GM19468 (cell line): ENCODE results near the gene MIEN1.
"Not testable (repeated sequence)": the region's sequence is repeated elsewhere in the genome, so short reads cannot be mapped to it uniquely, and the experiment has no call there.

Experiments
- ATAC-seq: cut with Tn5 transposase; IDR thresholded peaks from one replicate; pipeline ENCODE4 v1.9.1; 2021; ENCODE audit warnings: mild to moderate bottlenecking, moderate library complexity, moderate number of reproducible peaks; ENCODE audit not compliant: unreplicated experiment; ENCODE audit errors: extremely low read depth

Gene MIEN1

DNA sequence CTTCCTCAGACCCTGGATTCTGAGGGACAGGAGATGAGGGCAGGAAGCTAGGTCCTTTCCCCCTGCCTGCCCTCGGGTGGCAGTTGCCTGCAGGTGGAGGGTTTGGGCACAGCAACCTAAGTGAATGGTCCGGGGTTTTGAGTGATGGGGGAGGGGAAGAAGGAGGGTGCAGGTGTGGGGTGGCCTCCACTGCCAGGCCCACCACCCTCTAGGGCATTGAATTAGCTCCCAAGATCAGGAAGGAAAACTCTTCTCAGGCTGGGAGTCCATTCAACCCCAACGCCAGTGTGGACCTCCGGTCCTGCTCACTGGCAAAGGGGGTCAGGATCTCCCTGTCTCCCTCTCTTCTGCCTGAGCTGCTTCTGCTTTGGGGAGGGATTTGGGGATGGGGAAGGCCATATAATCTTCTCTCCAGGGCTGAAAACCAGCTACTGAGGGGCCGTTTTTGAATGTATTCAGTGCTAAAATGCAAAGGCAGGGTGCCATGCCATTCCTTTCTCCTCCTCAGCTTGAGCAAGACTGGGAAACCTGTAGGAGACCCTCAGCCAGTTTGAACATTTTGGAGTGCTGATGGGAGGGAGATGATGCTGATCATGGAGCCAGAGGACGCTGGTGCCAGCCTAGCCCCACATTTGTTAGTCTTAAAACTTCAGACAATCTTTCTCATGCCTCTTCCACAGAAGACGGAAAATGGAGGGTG lies 26.2 kb upstream of the MIEN1 start:
- ATAC-seq = no peak

DNA sequence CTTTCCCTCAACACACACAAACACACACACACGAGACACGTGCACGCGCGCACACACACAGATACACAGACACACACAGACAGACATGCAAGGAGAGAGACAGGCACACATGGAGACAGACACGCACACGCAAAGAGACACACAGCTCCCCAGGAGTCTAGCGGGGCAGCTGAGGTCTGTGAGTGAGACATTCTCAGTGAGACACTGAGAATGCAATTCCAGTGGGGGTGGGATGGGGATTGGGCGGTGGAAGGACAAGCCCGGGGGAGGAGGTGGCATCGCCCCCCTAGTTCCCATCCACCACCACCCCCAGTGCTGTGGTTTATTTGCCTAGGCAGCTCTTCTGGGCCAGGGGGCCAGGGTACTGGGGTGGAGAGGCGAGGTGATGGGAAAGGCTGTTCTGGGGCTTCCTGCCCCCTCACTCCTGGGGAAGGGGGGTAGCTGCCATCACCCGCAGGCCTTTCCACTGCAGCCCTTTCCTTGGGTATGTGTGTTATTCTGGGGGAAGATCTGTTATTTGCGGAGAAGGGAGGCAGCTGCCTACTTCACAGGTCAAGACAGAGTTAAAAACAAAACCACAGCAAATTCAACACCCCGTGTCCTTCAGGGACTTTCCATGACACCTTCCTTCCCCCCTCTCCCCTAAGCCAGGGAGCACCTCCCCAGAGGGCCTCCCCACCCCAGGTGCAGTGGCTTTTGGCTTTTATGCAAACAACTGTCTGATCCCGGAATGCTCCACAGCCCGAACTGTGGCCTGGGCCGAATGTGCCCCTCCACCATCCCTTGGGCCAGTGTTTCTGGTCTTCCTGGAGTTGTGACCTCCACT lies 25.4 kb upstream of the MIEN1 start:
- ATAC-seq = no peak

DNA sequence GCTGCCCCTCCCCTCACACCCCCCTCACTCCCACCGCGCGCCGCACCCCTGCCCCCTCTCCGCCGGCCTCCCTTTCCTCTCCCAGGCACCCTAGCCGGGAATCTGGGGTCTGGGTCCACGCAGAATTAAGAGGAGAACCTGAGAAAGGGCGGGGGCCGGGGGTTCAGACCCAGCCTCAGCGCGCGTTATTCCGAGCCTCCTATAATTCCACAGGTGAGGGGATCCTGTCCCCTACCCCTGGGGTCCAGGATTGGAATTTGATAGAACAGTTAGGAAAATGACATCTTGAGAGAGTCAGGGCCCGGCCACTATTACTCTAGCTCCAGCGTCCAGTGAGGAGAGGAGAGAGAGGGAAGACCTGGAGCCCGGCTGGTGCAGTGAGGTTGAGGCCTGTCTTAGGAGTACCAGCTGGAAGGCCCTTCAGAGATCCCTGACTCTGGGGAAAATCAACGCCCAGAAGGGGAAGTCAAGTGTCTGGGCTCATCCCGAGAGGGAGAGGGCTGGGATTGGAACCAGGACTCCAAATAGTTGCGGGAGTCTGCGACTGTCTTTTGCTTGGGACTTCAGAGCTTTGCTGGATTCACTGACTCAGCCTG lies 24.7 kb upstream of the MIEN1 start:
- no peak for ATAC-seq

DNA sequence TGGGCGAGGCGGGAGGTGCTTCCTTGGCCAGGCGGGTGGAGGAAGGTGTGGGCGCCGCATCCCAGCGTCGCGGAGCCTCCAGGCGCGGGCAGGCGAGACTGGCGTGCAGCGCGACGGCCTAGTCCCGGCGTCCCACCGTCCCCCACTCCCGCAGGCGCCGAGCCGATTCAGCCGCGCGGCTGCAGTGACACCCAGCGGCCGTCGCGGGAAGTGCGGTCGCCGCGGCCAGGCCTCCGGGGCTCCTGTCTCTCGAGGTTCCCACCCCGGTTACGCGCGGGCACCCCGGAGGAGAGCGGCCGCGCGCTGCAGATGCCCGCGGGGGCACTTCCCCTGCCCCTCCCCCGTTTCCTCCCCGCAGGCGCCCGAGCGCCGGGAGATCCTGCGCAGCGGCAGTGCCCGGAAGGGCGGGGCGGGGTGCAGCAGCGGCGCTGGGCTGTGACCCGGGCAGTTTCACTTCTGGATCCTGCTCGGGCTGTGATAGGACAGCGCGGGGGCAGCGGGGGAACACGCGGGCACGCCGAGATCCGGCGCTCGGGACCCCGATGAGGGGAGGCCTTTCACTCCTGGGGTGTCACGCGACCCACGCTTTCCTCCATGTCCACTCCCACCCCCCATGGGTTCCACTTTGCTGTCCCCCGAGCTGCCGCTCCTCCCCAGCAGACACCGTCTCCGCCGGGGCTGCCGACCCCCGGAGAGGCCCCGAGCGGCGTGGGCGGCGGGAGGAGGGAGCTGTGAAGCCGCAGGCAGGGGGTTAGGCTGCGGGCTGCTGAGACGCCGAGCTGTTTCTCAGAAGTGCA lies 24.0 kb upstream of the MIEN1 start:
- ATAC-seq = peak; percentile 69

DNA sequence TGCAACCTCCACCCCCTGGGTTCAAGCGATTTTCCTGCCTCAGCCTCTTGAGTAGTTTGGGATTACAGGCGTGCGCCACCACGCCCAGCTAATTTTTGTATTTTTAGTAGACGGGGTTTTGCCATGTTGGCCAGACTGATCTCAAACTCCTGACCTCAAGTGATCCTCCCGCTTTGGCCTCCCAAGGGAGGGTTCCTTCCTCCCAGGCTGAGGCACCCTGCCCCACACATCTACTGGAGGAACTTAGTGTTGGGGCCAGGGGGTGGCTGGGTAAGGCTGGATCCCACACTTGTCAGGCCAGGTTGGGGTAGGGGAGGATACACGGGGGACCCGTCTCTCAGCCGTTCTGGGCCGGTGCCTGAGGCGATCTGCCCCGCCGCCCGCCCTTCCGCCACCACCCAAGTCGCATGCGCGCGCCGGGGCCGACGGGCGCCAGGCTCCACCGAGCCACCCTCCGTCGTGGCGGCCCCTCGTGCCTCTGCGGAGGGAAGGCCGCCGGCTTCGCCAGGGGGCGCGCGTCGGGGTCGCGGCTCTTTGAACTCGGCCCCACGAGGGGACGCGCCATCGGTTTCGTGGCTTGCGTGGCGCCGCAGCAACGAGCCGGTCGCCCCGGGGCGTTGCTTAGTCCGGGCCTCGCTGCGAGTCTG lies 23.3 kb upstream of the MIEN1 start:
- ATAC-seq = peak; percentile 11

DNA sequence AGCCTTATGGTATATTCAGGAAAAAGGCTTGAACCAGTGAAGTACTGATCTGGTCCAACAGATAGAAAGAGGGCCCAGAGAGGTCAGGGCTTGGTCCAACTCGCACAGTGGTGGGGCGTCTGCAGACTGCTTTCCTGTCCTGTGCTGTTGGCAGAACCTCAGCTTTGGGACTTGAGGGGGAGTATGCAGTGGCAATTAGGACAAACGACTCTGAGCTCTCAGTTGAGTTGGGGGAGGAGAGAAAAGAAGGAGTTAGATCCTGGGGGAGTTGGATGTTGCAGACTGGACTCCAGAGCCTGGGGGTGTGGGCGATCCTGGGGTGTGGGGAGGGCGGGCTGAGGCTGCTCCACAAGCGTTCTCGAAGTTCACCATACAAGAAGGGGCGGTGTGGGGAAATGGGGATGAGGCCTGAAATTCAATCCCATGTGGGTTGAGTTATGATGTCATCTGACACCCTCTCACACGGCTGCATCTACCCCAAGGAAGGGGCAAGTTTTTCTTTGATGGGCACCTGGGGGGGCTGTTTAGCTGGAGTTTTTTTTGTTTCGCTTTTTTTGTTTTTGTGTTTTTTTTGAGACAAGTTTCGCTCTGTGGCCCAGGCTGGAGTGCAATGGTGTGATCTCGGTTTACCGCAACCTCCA lies 22.0 kb upstream of the MIEN1 start:
- ATAC-seq = no peak

DNA sequence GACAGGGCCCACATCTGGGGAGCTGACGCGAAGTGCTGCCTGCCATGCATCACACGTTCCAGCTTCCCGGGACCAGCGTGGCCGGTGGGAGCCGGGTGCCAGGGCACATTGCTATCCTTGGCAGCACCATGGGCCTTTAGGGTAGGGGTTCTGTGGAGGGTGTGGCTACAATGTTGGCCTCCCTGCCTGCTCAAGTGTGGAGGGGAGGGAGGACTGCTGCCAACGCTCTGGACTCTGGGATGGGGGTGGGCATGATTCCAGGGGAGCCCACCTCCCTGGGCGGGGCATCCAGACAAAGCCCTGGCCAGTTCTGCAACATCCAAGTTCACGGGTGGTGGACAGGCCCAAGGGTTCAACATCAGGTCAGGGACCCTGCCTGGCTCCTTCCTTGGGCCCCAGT lies 21.3 kb upstream of the MIEN1 start:
- ATAC-seq = no peak

DNA sequence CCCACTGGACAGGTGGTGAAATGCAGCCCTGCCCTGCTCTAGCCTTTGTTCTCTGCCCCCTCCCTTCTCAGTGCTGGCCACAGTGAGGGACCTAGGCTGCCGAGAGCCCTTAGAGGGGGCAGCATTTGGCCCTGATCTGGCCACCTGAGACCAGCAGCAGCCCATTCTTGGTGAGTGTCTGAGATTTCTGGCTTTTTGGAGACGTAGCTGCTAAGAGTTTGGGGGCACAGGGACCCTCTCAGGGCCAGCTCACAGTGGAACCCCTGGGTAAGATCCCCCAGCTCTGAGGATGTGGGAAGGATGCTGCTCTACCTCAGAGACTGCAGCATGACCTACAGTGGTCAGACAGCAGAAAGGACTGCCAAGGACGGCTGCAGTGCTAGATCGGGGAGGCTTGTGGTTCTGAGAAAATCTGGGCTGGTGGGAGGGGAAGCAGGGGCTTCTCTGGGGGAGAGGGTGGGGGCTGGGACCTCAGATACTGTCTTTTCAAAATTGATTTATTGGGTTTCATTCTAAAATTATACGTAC lies 20.7 kb upstream of the MIEN1 start:
- no peak for ATAC-seq

DNA sequence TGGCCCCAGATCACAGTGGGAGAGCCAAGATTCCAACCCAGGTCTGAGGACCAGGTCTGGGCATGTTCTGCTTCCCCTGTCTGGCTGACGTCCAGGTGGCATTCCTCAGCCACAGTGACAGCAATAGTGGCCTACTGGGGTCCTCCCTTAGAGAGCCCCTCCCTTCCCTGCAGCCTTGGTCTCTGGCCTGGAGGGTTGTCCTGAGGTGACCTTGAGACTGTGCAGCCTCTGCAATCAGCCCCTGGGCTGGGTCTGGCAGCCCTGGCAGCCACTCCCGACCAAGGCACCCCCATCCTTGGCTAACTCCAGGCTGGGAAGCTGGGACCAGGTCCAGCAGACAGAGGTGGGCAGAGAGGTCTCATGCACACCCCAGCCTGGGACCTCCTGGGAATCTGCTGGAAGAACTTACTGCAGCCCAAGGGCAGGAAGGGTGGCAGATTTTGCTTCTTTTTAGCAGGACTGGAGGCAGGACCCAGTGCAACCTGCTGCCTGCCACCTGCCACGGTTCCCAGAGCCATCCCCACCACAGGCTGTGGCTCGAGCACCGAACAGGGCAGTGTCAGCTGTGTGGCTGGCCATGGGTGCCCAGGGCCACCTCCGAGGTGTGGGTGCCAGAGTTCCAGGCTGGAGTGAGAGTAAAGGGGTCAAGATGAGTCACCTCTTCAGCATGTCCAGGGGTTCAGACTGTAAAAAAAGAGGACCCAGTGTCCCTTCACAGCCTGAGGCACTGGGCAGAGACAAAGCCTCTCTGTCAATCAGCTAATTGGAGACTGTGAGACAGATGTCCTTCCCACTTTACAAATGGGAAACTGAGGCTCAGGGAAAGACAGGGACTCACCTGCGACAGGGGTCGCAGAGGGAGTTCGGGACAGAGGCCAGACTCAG lies 20.0 kb upstream of the MIEN1 start:
- no peak for ATAC-seq

DNA sequence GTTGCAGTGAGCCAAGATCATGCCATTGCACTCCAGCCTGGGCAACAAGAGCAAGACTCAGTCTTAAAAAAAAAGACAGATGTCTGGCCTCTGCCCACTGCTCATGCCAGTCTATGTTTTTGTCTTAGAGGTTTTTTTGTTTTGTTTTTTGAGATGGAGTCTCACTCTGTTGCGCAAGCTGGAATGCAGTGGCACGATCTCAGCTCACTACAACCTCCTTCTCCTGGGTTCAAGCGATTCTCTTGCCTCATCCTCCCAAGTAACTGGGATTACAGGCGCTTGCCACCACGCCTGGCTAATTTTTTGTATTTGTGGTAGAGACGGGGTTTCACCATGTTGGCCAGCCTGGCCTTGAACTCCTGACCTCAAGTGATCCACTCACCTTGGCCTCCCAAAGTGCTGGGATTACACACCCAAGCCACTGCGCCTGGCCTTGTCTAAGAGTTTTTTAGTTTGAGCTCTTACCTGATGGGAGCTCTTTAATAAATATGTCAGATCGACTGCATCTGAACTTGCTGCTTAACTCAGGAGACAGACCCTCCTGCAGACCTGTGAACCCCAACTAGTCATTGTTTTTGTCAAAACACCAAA lies 18.2 kb upstream of the MIEN1 start:
- ATAC-seq = not testable (repeated sequence)

DNA sequence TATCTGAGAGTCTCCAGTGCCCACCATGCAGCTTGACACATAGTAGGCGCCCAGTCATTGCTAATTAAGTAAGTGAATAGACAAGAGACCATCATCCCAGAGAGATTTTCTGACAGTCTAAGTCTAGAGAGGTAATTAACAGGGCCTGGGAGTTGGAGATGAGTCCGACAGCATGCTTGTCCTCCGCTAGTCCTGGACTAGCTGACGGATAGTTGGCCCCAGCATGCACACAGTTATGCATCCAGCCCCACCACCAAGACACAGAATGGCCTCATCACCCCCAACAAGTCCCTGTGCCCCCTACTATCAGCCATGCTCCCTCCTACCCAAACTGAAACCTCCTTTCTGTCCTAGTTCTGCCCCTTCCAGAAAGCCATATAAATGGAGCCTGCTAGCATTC lies 17.4 kb upstream of the MIEN1 start:
- ATAC-seq = no peak

DNA sequence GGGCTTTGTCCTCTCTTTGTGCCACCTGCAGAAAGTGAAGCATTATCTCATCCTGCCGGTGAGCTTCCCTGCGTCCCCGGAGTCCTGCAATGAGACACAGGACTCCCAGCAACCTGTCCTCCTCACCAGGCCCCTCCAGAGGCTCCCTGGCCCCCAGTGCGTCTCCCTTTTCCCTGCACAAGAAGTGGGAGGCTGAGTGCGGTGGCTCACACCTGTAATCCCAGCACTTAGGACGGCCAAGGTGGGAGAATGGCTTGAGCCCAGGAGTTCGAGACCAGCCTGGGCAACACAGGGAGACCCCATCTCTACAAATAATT lies 15.8 kb upstream of the MIEN1 start:
- ATAC-seq = no peak

DNA sequence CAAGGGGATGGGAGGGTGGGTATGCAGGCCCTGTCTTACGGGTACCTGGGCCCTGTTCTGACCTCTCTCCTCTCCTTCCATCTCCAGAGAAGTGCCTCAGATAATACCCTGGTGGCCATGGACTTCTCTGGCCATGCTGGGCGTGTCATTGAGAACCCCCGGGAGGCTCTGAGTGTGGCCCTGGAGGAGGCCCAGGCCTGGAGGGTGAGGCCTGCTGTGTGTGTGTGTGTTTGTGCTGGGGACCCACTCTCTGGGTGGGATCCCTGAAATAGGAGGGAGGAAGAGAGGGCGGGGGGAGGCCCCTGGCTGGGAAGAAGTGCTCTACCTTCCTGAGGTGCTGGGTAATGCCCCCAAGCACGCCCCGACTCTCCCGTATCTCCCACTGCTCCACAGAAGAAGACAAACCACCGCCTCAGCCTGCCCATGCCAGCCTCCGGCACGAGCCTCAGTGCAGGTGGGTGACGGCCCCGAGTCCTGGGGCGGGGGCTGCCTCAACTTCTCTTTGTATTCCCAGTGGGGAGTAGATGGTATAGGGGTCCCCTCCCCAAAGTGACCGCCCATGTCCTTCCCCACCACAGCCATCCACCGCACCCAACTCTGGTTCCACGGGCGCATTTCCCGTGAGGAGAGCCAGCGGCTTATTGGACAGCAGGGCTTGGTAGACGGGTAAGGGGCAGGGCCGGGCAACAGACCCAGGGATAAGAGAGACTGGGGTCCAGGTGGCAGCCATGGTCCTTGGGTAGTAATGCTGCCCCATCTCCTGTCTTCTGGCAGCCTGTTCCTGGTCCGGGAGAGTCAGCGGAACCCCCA lies 15.2 kb upstream of the MIEN1 start:
- no peak for ATAC-seq

DNA sequence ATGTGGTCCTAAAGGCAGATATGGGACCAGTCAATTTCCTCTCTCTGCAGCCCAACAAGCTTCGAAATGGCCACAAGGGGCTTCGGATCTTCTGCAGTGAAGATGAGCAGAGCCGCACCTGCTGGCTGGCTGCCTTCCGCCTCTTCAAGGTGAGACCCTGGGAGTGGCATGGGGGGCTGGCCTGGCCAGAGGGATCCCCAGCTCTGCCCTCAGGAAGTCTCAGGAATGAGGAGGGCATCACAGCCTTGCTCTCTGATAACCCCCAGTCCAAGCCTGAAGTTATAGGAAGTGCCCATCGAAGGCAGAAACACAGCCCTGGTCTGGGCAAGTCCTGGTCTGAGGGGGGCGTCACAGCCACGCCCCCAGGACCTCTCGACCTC lies 14.5 kb upstream of the MIEN1 start:
- no peak for ATAC-seq

DNA sequence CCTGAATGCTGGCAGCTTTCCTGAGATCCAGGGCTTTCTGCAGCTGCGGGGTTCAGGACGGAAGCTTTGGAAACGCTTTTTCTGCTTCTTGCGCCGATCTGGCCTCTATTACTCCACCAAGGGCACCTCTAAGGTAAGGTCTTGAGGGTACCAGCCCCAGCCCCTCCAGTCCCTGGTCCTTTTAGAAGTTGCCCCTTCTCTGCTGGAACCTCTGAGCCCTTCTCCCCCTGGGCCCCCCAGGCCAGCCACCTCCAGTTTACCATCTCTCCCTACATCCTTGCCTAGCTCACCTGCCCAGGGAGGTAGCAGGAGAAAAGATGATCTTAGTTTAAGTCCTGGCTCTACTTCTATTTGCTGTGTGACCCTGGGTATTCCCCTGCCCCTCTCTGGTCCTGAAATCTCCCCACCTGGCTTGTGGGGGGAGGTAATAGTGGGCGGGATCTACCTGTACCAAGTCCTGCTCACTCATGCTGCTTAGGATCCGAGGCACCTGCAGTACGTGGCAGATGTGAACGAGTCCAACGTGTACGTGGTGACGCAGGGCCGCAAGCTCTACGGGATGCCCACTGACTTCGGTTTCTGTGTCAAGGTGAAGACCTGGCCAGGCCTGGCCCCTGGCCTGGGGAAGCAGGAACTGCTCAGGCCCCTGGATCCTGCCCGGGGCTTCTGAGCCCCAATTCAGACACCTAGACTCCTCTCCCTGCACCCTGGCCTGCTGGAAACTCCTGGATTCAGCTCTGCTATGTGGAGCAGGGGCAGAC lies 13.9 kb upstream of the MIEN1 start:
- ATAC-seq = no peak

DNA sequence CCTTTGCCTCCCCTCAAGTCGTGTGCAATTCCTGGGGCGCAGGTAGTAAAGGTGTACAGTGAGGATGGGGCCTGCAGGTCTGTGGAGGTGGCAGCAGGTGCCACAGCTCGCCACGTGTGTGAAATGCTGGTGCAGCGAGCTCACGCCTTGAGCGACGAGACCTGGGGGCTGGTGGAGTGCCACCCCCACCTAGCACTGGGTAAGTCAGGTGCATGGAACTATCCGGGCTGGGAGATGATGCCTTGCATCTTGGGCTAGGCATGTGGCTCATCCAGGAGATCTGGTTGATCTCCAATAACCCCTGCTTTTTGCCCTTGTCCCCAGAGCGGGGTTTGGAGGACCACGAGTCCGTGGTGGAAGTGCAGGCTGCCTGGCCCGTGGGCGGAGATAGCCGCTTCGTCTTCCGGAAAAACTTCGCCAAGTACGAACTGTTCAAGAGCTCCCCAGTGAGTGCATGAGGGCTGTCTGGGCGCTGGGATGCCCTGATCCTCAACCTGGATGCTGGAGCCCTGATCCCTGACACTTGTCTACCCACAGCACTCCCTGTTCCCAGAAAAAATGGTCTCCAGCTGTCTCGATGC lies 12.6 kb upstream of the MIEN1 start:
- no peak for ATAC-seq
